CMK (cell line): ENCODE results near the gene RHOU.

ENCODE experiments used
- DNase-seq: peaks from one replicate; pipeline ENCODE4 v3.0.0-alpha.2; 2010; ENCODE audit warnings: low read depth

The RHOU gene

GRCh38 chr1:228785366-228786330 is 50.4 kb downstream of the RHOU start:
- no peak for DNase-seq

DNA sequence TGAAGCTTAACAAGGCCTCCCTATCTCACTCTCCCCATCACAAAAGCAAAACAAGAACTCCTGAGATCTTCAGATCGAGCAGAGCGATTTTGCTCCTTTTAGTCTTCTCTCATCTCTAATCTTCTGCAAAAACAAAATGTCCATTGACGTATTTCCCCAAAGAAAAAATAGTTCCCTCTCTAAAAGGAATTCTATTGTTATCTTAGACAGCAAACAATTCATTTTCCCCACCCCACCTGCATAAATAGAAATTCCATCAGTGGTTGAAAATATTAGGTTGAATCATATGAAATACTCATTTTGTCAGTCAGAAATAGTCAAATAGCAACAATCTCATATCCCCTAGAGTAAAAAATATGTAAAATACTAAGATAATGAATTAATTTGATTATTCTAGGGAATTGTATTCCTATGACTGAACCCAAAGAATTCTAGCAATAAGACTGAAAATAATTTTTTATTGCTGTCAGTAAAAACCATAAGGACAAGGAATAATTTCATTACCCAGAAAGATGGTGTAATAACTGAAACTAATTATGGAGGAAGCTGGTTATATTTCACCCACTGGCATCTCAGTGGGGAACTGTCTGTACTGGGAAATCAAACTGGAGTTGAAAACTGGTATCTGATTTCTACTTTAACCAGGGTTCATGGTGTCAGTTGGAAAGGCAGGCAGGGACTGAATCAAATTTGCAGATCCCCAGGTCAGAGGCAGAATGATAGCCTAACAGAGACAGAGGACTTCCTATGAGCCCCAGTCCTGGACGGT is 51.3 kb downstream of the RHOU start:
- no peak for DNase-seq

- DNase-seq = no peak
Observed at GRCh38 chr1:228791791-228792190, 56.5 kb downstream of the RHOU start.

GRCh38 chr1:228792601-228793000 is 57.3 kb downstream of the RHOU start:
- no peak for DNase-seq

DNA sequence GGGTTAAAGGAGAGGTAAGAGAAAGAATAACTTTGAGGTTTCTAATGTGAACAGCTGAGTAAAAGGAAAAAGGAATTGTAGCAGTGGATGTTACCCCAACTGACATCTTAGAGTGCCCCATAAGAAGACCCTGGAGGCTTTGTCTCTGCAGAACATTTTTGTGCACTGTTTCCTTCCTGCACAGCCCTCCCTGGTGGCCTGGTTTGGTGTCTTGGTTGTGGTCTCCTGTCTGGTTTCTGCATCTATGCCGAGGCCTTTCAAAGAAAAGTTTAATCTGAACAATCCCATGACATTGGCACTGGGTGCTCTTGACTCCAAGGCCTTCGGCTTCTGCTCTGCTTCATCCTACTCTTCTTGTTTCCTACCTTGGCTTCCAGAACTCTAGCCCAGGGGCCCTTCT is 57.8 kb downstream of the RHOU start:
- DNase-seq = no peak

- DNase-seq = no peak
Observed at GRCh38 chr1:228794173-228794572, 58.9 kb downstream of the RHOU start.

DNA sequence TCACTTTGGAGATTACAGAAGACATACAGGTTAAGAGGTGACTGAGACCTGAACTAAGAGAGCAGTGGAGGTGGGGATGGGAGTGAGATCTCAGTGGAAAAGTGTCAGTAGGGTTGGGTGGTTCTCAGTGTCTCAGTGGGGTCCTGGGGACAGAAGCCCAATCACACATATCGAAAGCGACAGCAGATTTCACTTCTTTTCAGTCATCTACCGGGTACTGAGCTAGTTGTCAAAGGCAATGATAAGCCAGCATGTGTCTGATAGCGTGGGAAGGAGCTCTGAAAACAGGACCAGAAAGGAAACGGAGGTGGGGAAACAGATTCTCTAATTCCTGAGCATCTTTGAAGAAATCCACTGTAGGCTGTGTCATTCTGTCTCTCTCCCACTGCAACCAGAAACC is 59.5 kb downstream of the RHOU start:
- no peak for DNase-seq

DNA sequence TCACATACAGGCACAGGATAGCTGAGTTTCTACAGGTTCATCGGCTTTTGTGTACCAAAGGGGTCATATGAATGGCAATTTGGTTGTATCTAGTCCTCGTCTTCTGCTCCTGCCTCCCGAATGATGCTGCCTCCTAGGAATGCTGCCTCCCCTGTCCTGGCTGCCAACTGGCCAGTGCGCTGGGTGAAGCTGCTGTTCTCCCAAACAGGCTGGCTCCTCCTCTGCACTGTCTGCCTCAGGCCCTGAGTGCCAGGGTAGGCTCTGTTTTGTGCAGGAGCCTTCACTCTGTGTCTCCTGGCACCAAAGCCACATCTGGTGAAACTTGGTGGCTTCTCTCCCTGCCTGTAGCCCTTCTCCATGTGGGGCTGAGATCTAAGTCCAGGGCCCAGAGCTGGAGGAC is 60.3 kb downstream of the RHOU start:
- DNase-seq = no peak
